Cardiac fibroblast (primary cell): ENCODE data around the gene MYO1E.
A peak's percentile ranks its signal among the peaks of the same experiment; 100 is the strongest.

Source experiments
- DNase-seq, 2 donors: peaks; one replicate each; pipeline versions ENCODE4 v3.0.0 to v3.0.0-alpha.2; 2010; ENCODE audit warnings: low read depth in 2 of 2
- H3K4me3 ChIP-seq, 2 donors: replicated peaks in 1 of 2; 1 replicate in 1 of 2; 2 replicates in 1 of 2; pipeline ENCODE4 v1.5.1; 2011; ENCODE audit warnings: low read depth in 2 of 2, low read length in 2 of 2, mild to moderate bottlenecking in 2 of 2, moderate library complexity in 1 of 2
- TF ChIP-seq, protein P1 (sequence below): IDR thresholded peaks from one replicate; pipeline ENCODE4 v1.5.1; 2011; ENCODE audit warnings: low read depth, mild to moderate bottlenecking, low read length, inconsistent platforms

Gene MYO1E

DNA sequence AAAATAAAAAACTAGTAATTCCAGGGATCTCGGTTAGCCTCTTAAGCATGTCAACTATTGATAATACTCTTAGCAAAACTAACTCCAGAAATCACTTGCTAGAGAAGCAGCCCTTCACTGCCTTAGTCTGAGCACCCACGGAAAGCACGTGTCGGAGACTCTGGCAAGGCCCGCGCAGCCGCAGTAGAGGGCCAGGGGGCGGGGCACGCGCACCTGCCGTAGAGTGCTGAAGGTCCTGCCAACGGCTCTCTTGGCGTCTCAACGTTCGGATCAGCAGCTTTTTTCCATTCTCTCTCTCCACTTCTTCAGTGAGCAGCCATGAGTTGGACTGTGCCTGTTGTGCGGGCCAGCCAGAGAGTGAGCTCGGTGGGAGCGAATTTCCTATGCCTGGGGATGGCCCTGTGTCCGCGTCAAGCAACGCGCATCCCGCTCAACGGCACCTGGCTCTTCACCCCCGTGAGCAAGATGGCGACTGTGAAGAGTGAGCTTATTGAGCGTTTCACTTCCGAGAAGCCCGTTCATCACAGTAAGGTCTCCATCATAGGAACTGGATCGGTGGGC lies 166.0 kb downstream of the MYO1E start, which contains the start of gene LDHAL6B:
LDHAL6B (plus strand) TSS at position 221 of the 561 bp plus-strand sequence; CDS start at position 319, 98 bp downstream.
- H3K4me3 ChIP-seq: no peak within 1 kb of the TSS
- TF ChIP-seq, protein P1, sequence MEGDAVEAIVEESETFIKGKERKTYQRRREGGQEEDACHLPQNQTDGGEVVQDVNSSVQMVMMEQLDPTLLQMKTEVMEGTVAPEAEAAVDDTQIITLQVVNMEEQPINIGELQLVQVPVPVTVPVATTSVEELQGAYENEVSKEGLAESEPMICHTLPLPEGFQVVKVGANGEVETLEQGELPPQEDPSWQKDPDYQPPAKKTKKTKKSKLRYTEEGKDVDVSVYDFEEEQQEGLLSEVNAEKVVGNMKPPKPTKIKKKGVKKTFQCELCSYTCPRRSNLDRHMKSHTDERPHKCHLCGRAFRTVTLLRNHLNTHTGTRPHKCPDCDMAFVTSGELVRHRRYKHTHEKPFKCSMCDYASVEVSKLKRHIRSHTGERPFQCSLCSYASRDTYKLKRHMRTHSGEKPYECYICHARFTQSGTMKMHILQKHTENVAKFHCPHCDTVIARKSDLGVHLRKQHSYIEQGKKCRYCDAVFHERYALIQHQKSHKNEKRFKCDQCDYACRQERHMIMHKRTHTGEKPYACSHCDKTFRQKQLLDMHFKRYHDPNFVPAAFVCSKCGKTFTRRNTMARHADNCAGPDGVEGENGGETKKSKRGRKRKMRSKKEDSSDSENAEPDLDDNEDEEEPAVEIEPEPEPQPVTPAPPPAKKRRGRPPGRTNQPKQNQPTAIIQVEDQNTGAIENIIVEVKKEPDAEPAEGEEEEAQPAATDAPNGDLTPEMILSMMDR: no peak
- no peak for DNase-seq

DNA sequence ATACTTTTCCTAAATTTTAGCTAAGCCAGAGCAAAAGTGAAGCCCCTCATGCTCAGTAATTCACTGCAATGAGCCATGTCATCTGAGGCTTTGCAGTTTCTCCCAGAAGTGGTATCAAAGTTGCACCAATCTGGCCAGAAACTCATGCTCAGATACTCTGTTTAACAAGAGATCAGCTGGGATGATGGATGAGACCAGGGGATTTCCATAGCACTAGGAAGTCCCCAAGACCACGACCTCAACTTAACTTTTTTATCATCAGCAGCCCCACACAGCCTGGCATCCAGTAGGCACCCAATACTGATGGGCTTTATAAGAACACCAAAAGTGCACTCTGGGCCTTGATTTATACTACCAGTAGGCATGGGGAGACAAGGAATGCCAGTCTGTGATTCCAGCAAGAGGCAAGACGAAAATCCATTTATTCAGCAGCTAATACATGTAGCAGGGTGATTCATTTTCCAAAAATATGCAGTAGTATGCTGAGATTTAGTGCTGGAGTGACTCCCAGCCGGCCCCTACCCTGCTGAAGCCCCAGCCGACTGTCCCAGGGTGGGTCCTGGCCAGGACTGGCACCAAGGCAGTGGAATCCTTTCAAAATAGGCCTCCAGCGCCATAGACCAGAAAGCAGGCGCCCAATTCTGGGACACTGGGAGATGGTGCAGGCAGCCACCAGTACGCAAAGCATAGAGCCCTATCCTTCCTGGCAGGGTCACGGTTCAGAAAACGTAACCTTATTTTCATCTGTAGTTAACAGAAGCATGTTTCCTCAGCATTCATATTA lies 166.6 kb downstream of the MYO1E start:
- DNase-seq: no peak
- TF ChIP-seq, protein P1: no peak
- H3K4me3 ChIP-seq: no peak overlapping the region

DNA sequence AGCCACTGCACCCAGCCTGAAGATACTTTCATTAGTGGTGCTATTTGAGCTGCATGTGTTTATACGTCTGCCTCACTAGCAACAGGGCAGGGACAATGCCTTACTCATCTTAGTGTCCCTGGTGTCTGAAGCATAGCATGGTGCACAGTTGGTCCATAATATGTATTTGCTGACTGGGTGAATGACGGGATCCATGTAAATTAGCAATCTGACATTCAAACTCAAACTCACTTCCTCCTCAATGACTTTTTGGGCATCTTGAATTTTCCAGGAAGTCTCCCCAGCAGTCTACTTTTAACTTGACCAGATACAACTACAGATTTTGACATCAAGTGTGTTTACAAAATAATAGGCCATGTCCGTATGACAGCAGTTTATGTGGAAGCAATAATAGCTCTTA lies 169.0 kb downstream of the MYO1E start:
- H3K4me3 ChIP-seq: no peak overlapping the region
- DNase-seq: no peak
- TF ChIP-seq, protein P1: no peak

DNA sequence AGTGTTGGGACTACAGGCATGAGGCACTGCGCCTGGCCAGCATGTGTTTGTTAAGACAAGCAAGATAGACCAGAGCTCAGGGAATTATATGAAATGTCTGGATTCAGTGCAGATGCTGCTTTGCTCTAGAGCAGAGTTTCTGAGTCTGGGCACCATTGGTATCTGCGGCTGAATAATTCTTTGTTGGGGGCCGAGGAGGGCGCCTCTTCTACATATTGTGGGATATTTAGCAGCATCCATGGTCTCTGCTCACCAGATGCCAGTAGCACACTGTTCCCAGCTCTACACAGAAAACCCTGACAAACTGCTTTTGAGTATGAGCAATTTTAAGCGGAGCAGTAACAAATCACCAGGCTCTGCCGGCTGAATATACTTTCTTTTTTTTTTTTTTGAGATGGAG lies 169.7 kb downstream of the MYO1E start:
- H3K4me3 ChIP-seq: no peak overlapping the region
- DNase-seq: no peak
- TF ChIP-seq, protein P1: no peak

DNA sequence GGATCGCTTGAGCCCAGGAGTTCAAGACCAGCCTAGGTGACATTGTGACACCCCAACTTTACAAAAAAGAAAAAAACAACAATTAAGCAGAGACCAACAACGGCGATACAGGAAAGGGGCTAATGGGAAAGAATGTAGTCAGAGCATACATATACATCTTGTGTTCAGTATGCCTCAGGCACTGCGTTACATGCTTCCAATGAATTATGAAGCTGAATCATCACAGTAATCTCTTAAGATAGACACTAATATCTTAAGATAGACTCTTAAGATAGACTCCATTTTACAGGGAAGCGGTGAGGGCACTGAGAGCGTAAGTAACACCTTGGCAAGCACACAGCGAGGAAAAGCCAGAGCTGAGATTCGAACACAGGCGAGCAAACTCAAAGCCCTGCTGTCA lies 172.1 kb downstream of the MYO1E start:
- DNase-seq: no peak
- TF ChIP-seq, protein P1: no peak
- no peak overlapping the region for H3K4me3 ChIP-seq

DNA sequence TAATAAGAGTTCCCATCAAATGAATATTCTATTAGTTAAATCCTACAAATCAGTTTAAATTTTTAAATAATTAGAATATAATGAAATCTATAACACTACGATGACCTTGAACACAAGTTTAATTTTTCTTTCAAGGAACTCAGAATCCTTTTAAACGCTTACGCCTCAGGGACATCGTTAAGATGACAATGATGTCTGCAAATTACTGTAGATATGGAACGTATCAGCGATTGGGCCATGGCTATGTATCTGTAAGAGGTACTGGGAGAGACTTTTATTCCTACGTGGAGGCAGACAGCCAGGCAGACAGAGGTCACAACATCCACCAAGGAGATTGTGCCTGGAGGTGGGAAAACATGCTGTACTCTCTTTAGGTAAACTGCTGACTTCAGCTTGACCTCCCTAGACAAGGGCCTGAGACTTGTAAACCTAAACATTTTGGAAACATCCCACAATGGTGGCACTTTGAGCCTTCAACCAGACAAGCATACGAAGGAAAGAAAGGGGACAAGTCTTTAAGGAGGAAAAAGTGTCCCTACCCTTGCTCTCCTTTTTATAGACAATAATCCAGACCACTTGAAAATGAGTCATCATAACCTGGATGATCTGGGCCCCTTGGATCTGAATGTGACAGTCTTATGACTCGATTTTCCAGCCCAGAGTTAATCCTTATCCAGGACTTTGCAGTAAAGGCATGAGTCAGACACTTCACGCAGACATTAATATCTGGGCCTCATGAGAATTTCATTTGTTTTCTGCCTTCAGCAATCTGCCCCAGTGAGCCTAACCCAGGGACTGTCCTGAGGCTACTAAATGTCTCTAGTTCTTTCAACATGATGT lies 172.8 kb downstream of the MYO1E start:
- H3K4me3 ChIP-seq: no peak overlapping the region
- DNase-seq: peak; percentile 69 to 74
- TF ChIP-seq, protein P1: no peak
